Upper lobe of left lung (tissue), 6 donors: ENCODE measurements around the gene USP4. TPM values are rescaled to one million over a fixed set of nuclear protein-coding genes. Genes with fewer than 3 reads are reported as not detected.

ENCODE experiments used
- ATAC-seq, 2 donors: fragments of 200-7000 bp; cut with Tn5 transposase; one replicate each; pipeline ENCODE4 v1.9.1; 2022; ENCODE audit warnings: mild to moderate bottlenecking in 2 of 2, moderate library complexity in 2 of 2; ENCODE audit not compliant: low FRiP score in 2 of 2
- DNase-seq, 2 donors: peaks; one replicate each; pipeline ENCODE4 v3.0.0-alpha.2; 2019 to 2020
- H3K27ac ChIP-seq, 4 donors: fragments of 200-600 bp; sonication (generic); one replicate each; pipeline ENCODE4 v1.5.1; 2016 to 2019
- H3K27me3 ChIP-seq, 4 donors: fragments of 200-600 bp; sonication (generic); one replicate each; pipeline ENCODE4 v1.5.1; 2017 to 2019
- H3K36me3 ChIP-seq, 4 donors: fragments of 200-600 bp; sonication (generic); one replicate each; pipeline ENCODE4 v1.5.1; 2016 to 2019
- H3K4me1 ChIP-seq, 4 donors: fragments of 200-600 bp; sonication (generic); one replicate each; pipeline ENCODE4 v1.5.1; 2018 to 2019
- H3K4me3 ChIP-seq, 4 donors: fragments of 200-600 bp; sonication (generic); one replicate each; pipeline ENCODE4 v1.5.1; 2017 to 2019; ENCODE audit warnings: mild to moderate bottlenecking in 2 of 4, moderate library complexity in 1 of 4
- H3K9me3 ChIP-seq, 4 donors: fragments of 200-600 bp; sonication (generic); one replicate each; pipeline ENCODE4 v1.5.1; 2018 to 2019
- CTCF ChIP-seq, 6 experiments: fragments of 450-650 bp in 4 of 6; fragments of 200-600 bp in 2 of 6; sonication (generic) in 2 of 6; IDR thresholded peaks; one replicate each; pipeline ENCODE4 v1.5.1; 2016 to 2019; ENCODE audit warnings: antibody characterized with exemption in 6 of 6
- EP300 ChIP-seq, 4 donors: sonication (generic); formaldehyde crosslinking; IDR thresholded peaks; one replicate each; pipeline ENCODE4 v1.5.1; 2017; ENCODE audit warnings: antibody characterized with exemption in 4 of 4, control low read depth in 2 of 4
- POLR2A ChIP-seq, 4 donors: fragments of 450-650 bp; IDR thresholded peaks; one replicate each; pipeline ENCODE4 v1.5.1; 2016 to 2017; ENCODE audit warnings: antibody characterized with exemption in 4 of 4, mild to moderate bottlenecking in 2 of 4
- POLR2AphosphoS5 ChIP-seq, 2 donors: sonication (generic); formaldehyde crosslinking; IDR thresholded peaks; one replicate each; pipeline ENCODE4 v1.5.1; 2017; ENCODE audit warnings: antibody characterized with exemption in 2 of 2
- WGBS, 2 donors: methylation state at CpG; one replicate each; pipeline ENCODE4 v1.1.5; 2017 to 2018; 5-methylcytosine and 5-hydroxymethylcytosine counted together
- total RNA-seq, 6 donors: library from RNA; depleted of rRNA in 4 of 6; stranded (reverse); fragments of >200 nt in 4 of 6; gene quantifications; one replicate each; pipeline versions ENCODE4 v1.1.0 to v1.2.1, GENCODE V29; 2016 to 2021
- donor health status: DM: no; HTN: no; CAD: no; lungs with moderate emphysema.
- donor health status: DM: no; HTN: yes; CAD: no; lungs with severe emphysema.

The USP4 gene
- total RNA-seq, 6 donors from 2014 or later = 28.1 to 190 (median 66.9) TPM

- peak in 1 of 2 donors; percentile 71 for ATAC-seq
- no peak for DNase-seq
- WGBS, 2 donors = 44 to 49% methylated on average over 11 of the region's 11 CpGs
- peak overlapping the region; percentile 43 to 71 (median 54) for H3K27ac ChIP-seq
- TF ChIP-seq POLR2A (IDR thresholded peaks at IDR 0.05) (no peak), POLR2AphosphoS5 (IDR thresholded peaks at IDR 0.05) (no peak), EP300 (IDR thresholded peaks at IDR 0.05) (no peak), CTCF (IDR thresholded peaks at IDR 0.05) (no peak)
- no peak overlapping the region for H3K4me3 ChIP-seq
- no peaks in the 10 kb centered on the region for H3K27me3 ChIP-seq
- peaks cover 0 to 6% (median 0%) of the 10 kb centered on the region in 4 donors for H3K36me3 ChIP-seq
- H3K9me3 ChIP-seq = no peaks in the 10 kb centered on the region
- H3K4me1 ChIP-seq = peaks cover 38 to 88% (median 56%) of the 10 kb centered on the region in 4 donors
Observed at GRCh38 chr3:49386056-49386756, 46.4 kb upstream of the USP4 start.

DNA sequence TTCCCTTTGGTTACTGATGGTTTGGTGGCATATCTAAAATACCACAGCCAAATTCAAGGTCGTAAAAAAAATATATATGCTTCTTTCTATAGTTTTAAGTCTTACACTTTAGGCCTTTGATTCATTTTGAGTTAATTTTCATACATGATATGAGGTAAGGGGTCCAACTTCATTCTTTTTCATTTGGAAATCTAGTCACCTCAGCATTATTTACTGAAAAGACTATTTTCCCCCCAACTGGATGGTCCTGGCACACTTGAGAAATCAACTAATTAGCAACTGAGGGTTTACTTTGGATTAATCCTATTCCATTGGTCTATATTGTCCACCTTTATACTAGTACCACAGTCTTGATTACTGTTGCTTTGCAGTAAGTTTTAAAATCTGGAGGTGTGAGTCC is 45.8 kb upstream of the USP4 start:
- DNase-seq = no peak
- Histone ChIP-seq H3K27ac (peak overlapping the region in 2 of 4 donors; percentile 55 to 71), H3K9me3 (no peaks in the 10 kb centered on the region), H3K4me1 (peaks cover 38 to 85% (median 56%) of the 10 kb centered on the region in 4 donors), H3K27me3 (no peaks in the 10 kb centered on the region), H3K4me3 (no peak overlapping the region), H3K36me3 (peaks cover 0 to 6% (median 0%) of the 10 kb centered on the region in 4 donors)
- ATAC-seq = no peak
- TF ChIP-seq EP300 (IDR thresholded peaks at IDR 0.05) (no peak), CTCF (IDR thresholded peaks at IDR 0.05) (no peak), POLR2A (IDR thresholded peaks at IDR 0.05) (no peak), POLR2AphosphoS5 (IDR thresholded peaks at IDR 0.05) (no peak)
- WGBS, 2 donors = 81 to 96% methylated on average over 1 of the region's 1 CpG

DNA sequence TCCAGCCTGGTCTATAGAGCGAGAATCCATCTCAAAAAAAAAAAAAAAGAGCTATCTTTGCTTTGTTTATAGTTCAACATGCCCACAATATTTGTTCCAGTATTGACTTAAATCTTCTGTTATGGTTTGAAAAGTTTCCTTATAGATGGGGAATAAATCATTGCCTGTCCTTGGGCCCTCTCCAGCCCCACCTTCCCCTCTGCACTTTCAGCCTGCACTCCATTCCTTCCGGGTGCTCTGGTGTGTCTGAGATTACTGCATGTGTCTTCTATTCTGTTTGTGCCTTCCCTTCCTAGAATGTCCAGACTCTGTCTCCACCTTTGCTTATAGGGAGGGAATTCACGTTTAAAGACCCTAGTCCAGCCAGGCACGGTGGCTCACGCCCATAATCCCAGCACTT is 43.5 kb upstream of the USP4 start:
- Histone ChIP-seq H3K9me3 (no peaks in the 10 kb centered on the region), H3K36me3 (peaks cover 0 to 6% (median 0%) of the 10 kb centered on the region in 4 donors), H3K4me3 (no peak overlapping the region), H3K27me3 (no peaks in the 10 kb centered on the region), H3K4me1 (peaks cover 40 to 79% (median 54%) of the 10 kb centered on the region in 4 donors), H3K27ac (no peak overlapping the region)
- 66 to 73% methylated on average over 5 of the region's 5 CpGs for WGBS, 2 donors
- ATAC-seq (no peak), DNase-seq (no peak)
- TF ChIP-seq EP300 (IDR thresholded peaks at IDR 0.05) (no peak), POLR2AphosphoS5 (IDR thresholded peaks at IDR 0.05) (no peak), CTCF (IDR thresholded peaks at IDR 0.05) (no peak), POLR2A (IDR thresholded peaks at IDR 0.05) (no peak)

DNA sequence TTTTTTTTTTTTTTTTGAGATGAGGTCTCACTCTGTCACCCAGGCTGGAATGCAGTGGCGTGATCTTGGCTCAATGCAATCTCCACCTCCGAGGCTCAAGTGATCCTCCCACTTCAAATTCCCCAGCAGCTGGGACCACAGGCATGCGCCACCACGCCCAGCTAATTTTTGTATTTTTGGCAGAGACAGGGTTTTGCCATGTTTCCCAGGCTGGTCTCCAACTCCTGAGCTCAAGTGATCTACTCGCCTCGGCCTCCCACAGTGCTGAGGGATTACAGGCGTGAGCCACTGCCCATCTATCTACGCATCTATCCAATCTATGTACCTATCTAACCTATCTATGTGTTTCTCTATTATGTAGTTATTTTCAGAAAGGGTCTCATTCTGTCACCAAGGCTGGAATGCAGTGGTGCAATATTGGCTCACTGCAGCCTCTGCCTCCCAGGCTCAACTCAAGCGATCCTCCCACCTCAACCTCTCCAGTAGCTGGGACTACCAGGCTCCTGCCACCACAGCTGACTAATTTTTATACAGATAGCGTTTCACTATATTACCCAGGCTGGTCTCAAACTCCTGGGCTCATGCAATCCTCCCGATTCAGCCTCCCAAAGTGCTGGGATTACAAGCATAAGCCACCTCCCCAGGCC is 38.5 kb upstream of the USP4 start:
- ATAC-seq = peak; percentile 90 to 92
- H3K27me3 ChIP-seq = no peaks in the 10 kb centered on the region
- peaks cover 15 to 25% (median 22%) of the 10 kb centered on the region in 4 donors for H3K36me3 ChIP-seq
- H3K27ac ChIP-seq = peak overlapping the region; percentile 8 to 46 (median 36)
- 59 to 65% methylated on average over 11 of the region's 11 CpGs for WGBS, 2 donors
- DNase-seq = peak in 1 of 2 donors; percentile 65
- peaks cover 23 to 47% (median 33%) of the 10 kb centered on the region in 4 donors for H3K4me1 ChIP-seq
- H3K4me3 ChIP-seq = no peak overlapping the region
- H3K9me3 ChIP-seq = no peaks in the 10 kb centered on the region
- no peak for TF ChIP-seq CTCF (IDR thresholded peaks at IDR 0.05)
- no peak for TF ChIP-seq EP300 (IDR thresholded peaks at IDR 0.05)
- TF ChIP-seq POLR2AphosphoS5 (IDR thresholded peaks at IDR 0.05) = no peak
- no peak for TF ChIP-seq POLR2A (IDR thresholded peaks at IDR 0.05)
